ENCODE data around the gene CHRNA4. TPM values are rescaled to one million over a fixed set of nuclear protein-coding genes. Genes with fewer than 3 reads are reported as not detected.

CHRNA4 gene
- total and polyA plus RNA-seq, 2 of the 4 experiments (the other 2 are of a cell fraction) = not detected

DNA sequence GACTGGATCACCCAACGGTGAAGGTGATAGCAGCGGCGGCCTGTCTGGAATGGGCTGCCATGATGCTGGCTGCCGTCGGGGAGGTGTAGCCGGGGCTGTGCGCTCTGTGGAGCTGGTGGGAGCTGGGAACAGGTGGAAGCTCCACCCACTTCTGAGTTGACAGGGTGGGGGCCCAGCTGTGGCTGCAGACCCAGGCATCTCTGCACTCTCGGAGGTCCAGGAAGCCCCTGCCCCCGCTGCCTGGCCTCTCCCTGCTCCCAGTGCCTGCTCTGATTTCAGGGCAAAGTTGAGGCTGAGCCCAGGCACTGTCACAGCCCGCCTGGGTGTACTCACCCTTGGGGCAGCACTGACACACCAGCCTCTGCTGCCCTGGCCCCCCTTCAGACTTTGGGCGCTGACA, 18.1 kb upstream of the CHRNA4 start:
- Histone ChIP-seq H2BK120ac (ENCODE audit: low read depth, low read length) (no peak overlapping the region), H3K23ac (ENCODE audit: low read depth, low read length) (no peak overlapping the region), H3K4ac (ENCODE audit: low read depth, low read length) (no peak overlapping the region), H3K27ac (ENCODE audit: insufficient read depth, low read length) (no peak overlapping the region), H3K14ac (replicated peaks; ENCODE audit: low read depth, low read length) (no peak overlapping the region), H4K8ac (ENCODE audit: low read depth in 2 of 2, low read length in 2 of 2) (no peak overlapping the region), H4K5ac (ENCODE audit: low read depth, low read length) (no peak overlapping the region), H3K9ac (ENCODE audit: low read depth, low read length) (no peak overlapping the region), H3K18ac (ENCODE audit: low read depth, low read length) (no peak overlapping the region), H3K4me3 (ENCODE audit: insufficient read depth, low read depth, low read length) (no peak overlapping the region), H3K79me1 (ENCODE audit: low read depth in 1 of 2, low read length in 2 of 2) (no peaks in the 10 kb centered on the region), H3K4me1 (ENCODE audit: control insufficient read depth, insufficient read depth, low read length) (no peaks in the 10 kb centered on the region), H3K27me3 (ENCODE audit: control insufficient read depth, insufficient read depth, low read length) (peaks cover 31% of the 10 kb centered on the region), H3K56ac (ENCODE audit: extremely low read depth, insufficient read depth, low read length) (no peak overlapping the region), H2BK15ac (ENCODE audit: low read depth, low read length) (no peak overlapping the region), H3K9me3 (ENCODE audit: control insufficient read depth, insufficient read depth, low read length) (0 out of 2 replicates have a peak, but pooled peaks cover 1% of the 10 kb centered on the region), H3K36me3 (ENCODE audit: control insufficient read depth, insufficient read depth, low read length) (no peaks in the 10 kb centered on the region), H2AFZ (replicated peaks; ENCODE audit: low read length, poor library complexity) (no peak overlapping the region), H4K91ac (ENCODE audit: insufficient read depth, low read depth, low read length) (no peak overlapping the region), H3K9me1 (ENCODE audit: insufficient read depth, low read length) (no peaks in the 10 kb centered on the region), H3K4me2 (ENCODE audit: low read depth, low read length) (no peak overlapping the region), H2AK5ac (ENCODE audit: low read depth, low read length) (no peak overlapping the region), H2BK5ac (ENCODE audit: low read depth, low read length, poor library complexity, severe bottlenecking) (no peak overlapping the region), H2AK9ac (replicated peaks; ENCODE audit: low read depth, low read length, poor library complexity) (no peak overlapping the region), H4K20me1 (ENCODE audit: insufficient read depth, low read length) (no peaks in the 10 kb centered on the region; the same call in 1 of the 2 replicates), H2BK20ac (ENCODE audit: low read depth, low read length) (no peak overlapping the region)
- 81% methylated on average over 4 of the region's 11 CpGs; no CpG with 5 or more reads in 1 of the 2 experiments for WGBS, 2 experiments (ENCODE audit: extremely low coverage in 2 of 2, insufficient read length in 1 of 2)
- no peak for TF ChIP-seq BHLHE40 (IDR thresholded peaks at IDR 0.05; ENCODE audit: low read depth, low read length)
- TF ChIP-seq, protein P1, sequence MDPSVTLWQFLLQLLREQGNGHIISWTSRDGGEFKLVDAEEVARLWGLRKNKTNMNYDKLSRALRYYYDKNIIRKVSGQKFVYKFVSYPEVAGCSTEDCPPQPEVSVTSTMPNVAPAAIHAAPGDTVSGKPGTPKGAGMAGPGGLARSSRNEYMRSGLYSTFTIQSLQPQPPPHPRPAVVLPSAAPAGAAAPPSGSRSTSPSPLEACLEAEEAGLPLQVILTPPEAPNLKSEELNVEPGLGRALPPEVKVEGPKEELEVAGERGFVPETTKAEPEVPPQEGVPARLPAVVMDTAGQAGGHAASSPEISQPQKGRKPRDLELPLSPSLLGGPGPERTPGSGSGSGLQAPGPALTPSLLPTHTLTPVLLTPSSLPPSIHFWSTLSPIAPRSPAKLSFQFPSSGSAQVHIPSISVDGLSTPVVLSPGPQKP (IDR thresholded peaks at IDR 0.05; ENCODE audit: borderline replicate concordance, low read depth, low read length) = no peak
- TF ChIP-seq RAD21 (IDR thresholded peaks at IDR 0.05; ENCODE audit: low read length) = no peak
- TF ChIP-seq RFX5 (IDR thresholded peaks at IDR 0.05; ENCODE audit: low read depth, low read length) = no peak
- no peak for TF ChIP-seq MAZ (IDR thresholded peaks at IDR 0.05; ENCODE audit: borderline replicate concordance, low read depth, low read length)
- no peak for TF ChIP-seq POLR2A (IDR thresholded peaks at IDR 0.05; ENCODE audit: low read depth, low read length)
- no peak for TF ChIP-seq CEBPB (IDR thresholded peaks at IDR 0.05; ENCODE audit: low read depth, low read length)
- TF ChIP-seq MXI1 (IDR thresholded peaks at IDR 0.05; ENCODE audit: borderline replicate concordance, low read depth, low read length) = no peak
- TF ChIP-seq, protein P2, sequence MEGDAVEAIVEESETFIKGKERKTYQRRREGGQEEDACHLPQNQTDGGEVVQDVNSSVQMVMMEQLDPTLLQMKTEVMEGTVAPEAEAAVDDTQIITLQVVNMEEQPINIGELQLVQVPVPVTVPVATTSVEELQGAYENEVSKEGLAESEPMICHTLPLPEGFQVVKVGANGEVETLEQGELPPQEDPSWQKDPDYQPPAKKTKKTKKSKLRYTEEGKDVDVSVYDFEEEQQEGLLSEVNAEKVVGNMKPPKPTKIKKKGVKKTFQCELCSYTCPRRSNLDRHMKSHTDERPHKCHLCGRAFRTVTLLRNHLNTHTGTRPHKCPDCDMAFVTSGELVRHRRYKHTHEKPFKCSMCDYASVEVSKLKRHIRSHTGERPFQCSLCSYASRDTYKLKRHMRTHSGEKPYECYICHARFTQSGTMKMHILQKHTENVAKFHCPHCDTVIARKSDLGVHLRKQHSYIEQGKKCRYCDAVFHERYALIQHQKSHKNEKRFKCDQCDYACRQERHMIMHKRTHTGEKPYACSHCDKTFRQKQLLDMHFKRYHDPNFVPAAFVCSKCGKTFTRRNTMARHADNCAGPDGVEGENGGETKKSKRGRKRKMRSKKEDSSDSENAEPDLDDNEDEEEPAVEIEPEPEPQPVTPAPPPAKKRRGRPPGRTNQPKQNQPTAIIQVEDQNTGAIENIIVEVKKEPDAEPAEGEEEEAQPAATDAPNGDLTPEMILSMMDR (conservative IDR thresholded peaks at IDR 0.05; ENCODE audit: low read depth, low read length) = no peak
- no peak for TF ChIP-seq NFE2L2 (IDR thresholded peaks at IDR 0.05; ENCODE audit: low read depth, low read length)
- TF ChIP-seq, protein P3, sequence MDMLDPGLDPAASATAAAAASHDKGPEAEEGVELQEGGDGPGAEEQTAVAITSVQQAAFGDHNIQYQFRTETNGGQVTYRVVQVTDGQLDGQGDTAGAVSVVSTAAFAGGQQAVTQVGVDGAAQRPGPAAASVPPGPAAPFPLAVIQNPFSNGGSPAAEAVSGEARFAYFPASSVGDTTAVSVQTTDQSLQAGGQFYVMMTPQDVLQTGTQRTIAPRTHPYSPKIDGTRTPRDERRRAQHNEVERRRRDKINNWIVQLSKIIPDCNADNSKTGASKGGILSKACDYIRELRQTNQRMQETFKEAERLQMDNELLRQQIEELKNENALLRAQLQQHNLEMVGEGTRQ (IDR thresholded peaks at IDR 0.05; ENCODE audit: low read depth, low read length) = no peak
- TF ChIP-seq CHD1 (IDR thresholded peaks at IDR 0.05; ENCODE audit: low read depth, low read length) = no peak
- intact Hi-C loops (cut with micrococcal nuclease) = no loop called here
- in situ Hi-C loops (cut with MboI; ENCODE audit: low sequenced_read_pairs) = no loop called here
- CTCF ChIA-PET = no interaction called here
- no TSS peak for BruUV-seq (replicated peaks)
- DNase-seq = no peak
- ATAC-seq (ENCODE audit: low read depth) = no peak
- dilution Hi-C loops (cut with HindIII; ENCODE audit: low sequenced_read_pairs, unreplicated experiment) = no loop called here
- POLR2A ChIA-PET (ENCODE audit: unreplicated experiment) = no interaction called here
